SK-N-SH (cell line): ENCODE data around the gene CHCHD1.

ENCODE experiments used
- CTCF ChIP-seq: fragments of 200-600 bp; sonication (generic); IDR thresholded peaks from 2 replicates; pipeline ENCODE4 v1.6.1; 2017; ENCODE audit warnings: antibody characterized with exemption, mild to moderate bottlenecking, moderate library complexity
- EZH2phosphoT487 ChIP-seq: fragments of 200-600 bp; sonication (generic); IDR thresholded peaks from 2 replicates; pipeline ENCODE4 v1.6.1; 2017; ENCODE audit warnings: low read depth, mixed run types, mild to moderate bottlenecking, antibody characterized with exemption, moderate library complexity, borderline replicate concordance
- GABPA ChIP-seq: IDR thresholded peaks from 2 replicates; pipeline ENCODE4 v1.4.0; 2012; ENCODE audit warnings: low read depth, mild to moderate bottlenecking
- GATA2 ChIP-seq: sonication (generic); formaldehyde crosslinking; IDR thresholded peaks from 2 replicates; pipeline ENCODE4 v1.5.0; 2020; ENCODE audit warnings: mild to moderate bottlenecking, missing genetic modification reagents
- JUND ChIP-seq: IDR thresholded peaks from 2 replicates; pipeline ENCODE4 v1.4.0; 2012
- MAX ChIP-seq: IDR thresholded peaks from 2 replicates; pipeline ENCODE4 v1.4.0; 2012; ENCODE audit warnings: low read depth
- PBX3 ChIP-seq: IDR thresholded peaks from 2 replicates; pipeline ENCODE4; 2012
- POLR2AphosphoS5 ChIP-seq: IDR thresholded peaks from 2 replicates; pipeline ENCODE4 v1.6.1; 2012; ENCODE audit warnings: low read depth, low read length
- RXRA ChIP-seq: IDR thresholded peaks from 2 replicates; pipeline ENCODE4 v1.4.0; 2012; ENCODE audit warnings: low read depth, mild to moderate bottlenecking, borderline replicate concordance
- SIN3A ChIP-seq: IDR thresholded peaks from 2 replicates; pipeline ENCODE4 v1.6.1; 2012; ENCODE audit warnings: low read depth, mild to moderate bottlenecking, low read length, moderate library complexity, borderline replicate concordance
- TAF1 ChIP-seq: IDR thresholded peaks from 2 replicates; pipeline ENCODE4 v1.6.1; 2012; ENCODE audit warnings: low read depth, mild to moderate bottlenecking, low read length, moderate library complexity, borderline replicate concordance
- TCF12 ChIP-seq: IDR thresholded peaks from 2 replicates; pipeline ENCODE4 v1.4.0; 2012
- YY1 ChIP-seq: IDR thresholded peaks from 2 replicates; pipeline ENCODE4 v1.4.0; 2012; ENCODE audit warnings: low read depth, mild to moderate bottlenecking

GRCh38 chr10:73814896-73815718, 33.3 kb downstream of the CHCHD1 start:
- no peak for TF ChIP-seq RXRA
- TF ChIP-seq MAX = no peak
- TF ChIP-seq JUND = no peak
- TF ChIP-seq GATA2 (CRISPR knock-in tag) = no peak
- no peak for TF ChIP-seq YY1
- TF ChIP-seq CTCF = peak; percentile 52
- TF ChIP-seq TAF1 = no peak
- TF ChIP-seq PBX3 = no peak
- TF ChIP-seq TCF12 = no peak
- no peak for TF ChIP-seq SIN3A
- no peak for TF ChIP-seq POLR2AphosphoS5
- no peak for TF ChIP-seq EZH2phosphoT487
- no peak for TF ChIP-seq GABPA
